GM18507 (cell line): Measurements from ENCODE around the gene UBALD1.

Source experiments
- DNase-seq: peaks from one replicate; pipeline ENCODE4 v3.0.0; 2011; ENCODE audit warnings: low read depth; ENCODE audit not compliant: insufficient read length; ENCODE audit errors: extremely low spot score
- FAIRE-seq: peaks from 2 replicates; lab custom pipeline; 2011; peaks lifted over from hg19 to GRCh38; lab: Jason Lieb, UNC

The UBALD1 gene

GRCh38 chr16:4614571-4615383, at the start of gene UBALD1:
Gene UBALD1 (minus strand): TSS chr16:4614888. CDS start chr16:4614797, 91 bp downstream.
- FAIRE-seq = peak; percentile 95
- DNase-seq = peak; percentile 81

GRCh38 chr16:4663777-4664465, 49.2 kb upstream of the UBALD1 start:
- no peak for FAIRE-seq
- DNase-seq = no peak

DNA sequence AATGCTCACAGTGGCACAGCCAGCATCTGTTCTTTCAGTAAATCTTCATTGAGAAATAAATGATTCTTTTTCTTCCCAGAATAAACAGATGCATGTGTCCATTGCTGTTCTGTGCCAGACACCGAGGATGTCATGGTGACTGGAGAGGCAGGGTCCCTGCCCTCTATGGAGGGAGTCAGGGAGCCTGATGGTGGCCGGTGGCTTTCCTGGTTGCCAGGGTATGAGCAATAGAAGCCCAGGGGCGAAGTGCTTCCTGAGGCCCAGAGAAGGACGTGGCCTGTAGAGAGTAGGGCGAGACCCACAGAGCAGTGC, 48.7 kb upstream of the UBALD1 start:
- FAIRE-seq = no peak
- no peak for DNase-seq

DNA sequence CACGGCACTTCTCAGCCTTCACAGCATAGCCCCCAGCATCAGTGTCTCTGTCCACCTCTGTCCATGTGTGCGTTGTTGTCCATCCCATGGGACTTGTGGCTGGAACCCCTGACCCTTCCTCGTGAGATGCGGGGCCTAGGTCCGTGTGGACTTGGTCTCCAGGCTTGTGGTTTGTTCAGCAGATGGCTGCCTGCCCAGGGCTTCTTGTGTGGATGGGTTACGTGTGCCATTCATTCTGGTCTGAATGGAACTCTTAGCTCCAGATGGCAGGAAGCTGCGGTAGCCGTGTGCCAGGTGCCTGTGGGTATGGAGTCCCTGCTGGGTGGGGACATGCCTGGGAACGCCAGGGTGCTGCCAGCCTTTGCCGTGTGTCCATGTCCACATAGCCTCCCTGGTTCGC, 47.0 kb upstream of the UBALD1 start:
- DNase-seq = no peak
- no peak for FAIRE-seq

DNA sequence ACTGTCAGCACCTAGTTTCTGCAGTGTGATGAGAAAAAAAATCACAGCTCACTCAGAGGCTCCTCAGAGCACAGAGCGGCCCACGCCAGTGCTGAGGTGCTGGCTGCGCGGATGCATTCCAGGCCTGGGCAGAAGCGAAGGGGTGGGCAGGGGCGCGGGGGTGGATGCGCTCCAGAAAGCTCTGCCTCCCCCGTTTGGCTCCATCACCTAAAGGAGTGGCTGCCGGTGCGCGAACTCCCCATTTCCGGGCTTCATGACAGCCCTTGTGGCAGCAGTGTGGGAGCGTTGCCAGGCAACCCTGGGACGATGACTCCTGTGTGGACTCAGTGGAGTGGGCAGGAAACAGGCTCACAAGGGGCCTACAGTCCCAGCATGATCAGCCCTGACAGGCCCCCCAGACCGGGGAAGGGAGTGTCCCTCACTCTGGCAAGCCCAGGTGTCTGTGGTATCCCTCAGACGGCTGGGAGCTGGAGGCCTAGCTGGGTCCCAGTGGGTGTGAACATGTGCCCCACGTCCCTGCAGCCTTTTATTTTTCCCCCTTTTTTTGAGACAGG, 45.8 kb upstream of the UBALD1 start:
- FAIRE-seq (peak; percentile 45), DNase-seq (no peak)

GRCh38 chr16:4659363-4660353, 45.0 kb upstream of the UBALD1 start:
- DNase-seq (no peak), FAIRE-seq (no peak)

GRCh38 chr16:4656695-4657686, 42.3 kb upstream of the UBALD1 start:
- FAIRE-seq (no peak), DNase-seq (no peak)

- FAIRE-seq (no peak), DNase-seq (no peak)
Measured at GRCh38 chr16:4656221-4656620, 41.5 kb upstream of the UBALD1 start.

DNA sequence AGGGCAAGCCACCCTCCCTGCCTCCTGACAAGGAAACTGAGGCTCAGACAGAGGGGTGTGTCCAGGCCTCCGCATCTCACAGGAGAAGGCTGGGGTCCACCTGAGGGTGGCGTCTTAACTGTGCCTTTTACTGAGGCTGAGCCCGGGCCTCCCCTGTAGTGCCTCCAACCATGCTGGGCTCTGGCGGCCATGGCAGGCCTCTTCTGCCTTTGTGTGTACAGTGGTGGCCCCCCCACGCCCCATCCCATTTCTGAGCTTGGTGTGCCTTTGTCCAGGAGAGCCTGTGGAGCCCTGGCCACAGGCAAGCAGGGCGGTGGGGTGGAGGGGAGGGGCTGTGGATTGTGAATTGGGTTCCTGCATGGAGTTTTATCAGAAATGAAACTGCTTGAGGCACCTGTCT, 41.1 kb upstream of the UBALD1 start:
- no peak for FAIRE-seq
- no peak for DNase-seq

DNA sequence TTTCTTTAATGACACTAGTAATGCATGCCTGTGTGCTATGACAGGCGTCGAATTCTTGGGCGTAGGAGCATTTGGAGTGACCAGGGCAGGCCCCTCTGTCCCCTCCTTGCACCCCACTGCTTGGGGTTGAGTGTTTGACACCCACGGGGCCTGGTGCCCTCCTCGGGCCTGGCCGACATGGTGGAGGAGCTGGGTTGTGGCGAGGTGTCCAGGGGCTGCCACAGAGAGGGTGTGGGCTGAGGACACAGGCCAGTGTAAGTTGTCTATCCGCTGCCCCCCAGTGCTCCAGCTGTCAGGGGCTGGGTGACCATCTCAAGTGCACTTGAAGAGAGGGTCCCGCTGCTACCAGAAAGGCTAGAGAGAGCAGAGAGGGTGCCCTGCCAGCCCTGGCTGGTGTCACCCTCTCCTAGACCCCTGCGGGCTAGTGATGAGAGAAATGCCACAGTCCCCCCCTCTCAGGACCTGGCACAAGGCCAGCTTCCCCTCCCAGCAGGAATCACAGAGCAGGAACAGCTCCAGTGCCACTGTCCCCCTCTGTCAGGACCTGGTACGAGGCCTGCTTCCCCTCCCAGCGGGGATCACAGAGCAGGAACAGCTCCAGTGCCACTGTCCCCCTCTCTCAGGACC, 40.4 kb upstream of the UBALD1 start:
- no peak for DNase-seq
- no peak for FAIRE-seq

DNA sequence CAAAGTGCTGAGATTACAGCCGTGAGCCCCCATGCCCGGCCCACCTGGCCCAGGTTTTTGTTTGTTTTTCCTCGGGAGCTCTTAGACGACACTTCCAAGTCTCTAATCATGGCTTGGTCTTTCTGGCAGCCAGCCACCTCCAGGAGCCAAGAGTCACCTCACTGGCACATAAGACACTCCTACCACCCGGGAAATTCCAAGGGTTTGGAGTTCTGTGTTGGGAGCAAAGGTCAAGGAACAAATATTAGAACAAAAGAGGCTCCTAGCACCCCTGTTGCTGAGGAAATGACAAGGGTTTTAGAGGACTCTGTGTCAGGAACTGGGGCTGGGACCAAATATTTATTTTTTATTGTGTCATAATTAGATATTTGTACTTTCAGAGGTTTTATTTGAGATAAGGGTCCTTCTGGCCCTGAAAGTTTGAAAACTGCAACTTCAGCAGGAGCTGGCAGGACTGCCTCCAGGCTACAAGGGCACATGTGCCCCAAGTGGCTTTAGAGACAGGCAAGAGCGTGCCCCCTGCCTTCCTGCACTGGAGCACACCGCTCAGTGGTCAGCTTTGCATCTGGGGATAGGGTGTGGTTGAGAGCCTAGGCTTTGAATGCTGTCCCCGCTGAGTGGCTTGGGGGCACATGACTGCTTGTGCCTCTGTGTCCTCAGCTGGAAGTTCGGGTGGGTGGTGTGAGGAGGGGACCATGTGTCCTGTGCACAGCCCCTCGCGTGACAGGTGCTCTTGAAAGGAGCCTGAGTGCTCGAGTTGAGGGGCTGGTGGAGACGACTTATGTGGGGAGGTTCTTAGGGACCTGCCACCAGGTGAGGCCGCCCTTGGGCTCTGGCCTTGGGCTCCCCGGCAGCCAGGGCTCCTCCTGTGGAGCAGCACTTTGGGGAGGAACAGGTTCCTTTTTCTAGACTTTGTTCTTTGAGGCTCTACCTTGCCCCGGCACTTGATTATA, 39.6 kb upstream of the UBALD1 start:
- no peak for DNase-seq
- FAIRE-seq = no peak

GRCh38 chr16:4652561-4652960, 37.9 kb upstream of the UBALD1 start:
- DNase-seq (no peak), FAIRE-seq (no peak)

GRCh38 chr16:4651827-4652226, 37.1 kb upstream of the UBALD1 start:
- FAIRE-seq (no peak), DNase-seq (no peak)

GRCh38 chr16:4650443-4651074, 35.9 kb upstream of the UBALD1 start:
- DNase-seq (peak; percentile 68), FAIRE-seq (peak; percentile 44)

GRCh38 chr16:4649744-4650442, 35.2 kb upstream of the UBALD1 start:
- DNase-seq = no peak
- FAIRE-seq = no peak

- no peak for DNase-seq
- FAIRE-seq = no peak
Measured at GRCh38 chr16:4648917-4649316, 34.2 kb upstream of the UBALD1 start.
